HepG2 (cell line): Measurements from ENCODE around the gene TMCC1. TPM values are rescaled to one million over a fixed set of nuclear protein-coding genes. Genes with fewer than 3 reads are reported as not detected.

Experiments
- ATAC-seq: fragments of 200-7000 bp; cut with Tn5 transposase; 3 replicates; pipeline ENCODE4 v1.9.1; 2020; ENCODE audit warnings: mild to moderate bottlenecking, moderate library complexity
- BruUV-seq: library from RNA; stranded (reverse); fragments of 400-500 nt; replicated peaks from 2 replicates; lab custom pipeline; 2021; lab: Mats Ljungman, UMichigan
- CTCF ChIA-PET: fragments of 300-600 bp; formaldehyde crosslinking; extraction: SDS; loops from one replicate; lab custom pipeline; 2021; ENCODE audit warnings: low total read pairs, inconsistent platforms, low intra/inter-chr PET ratio; lab: Yijun Ruan, JAX
- POLR2A ChIA-PET: fragments of 350-600 bp; sonication (Branson Sonifier 250); formaldehyde crosslinking; loops from one replicate; lab custom pipeline; 2020; ENCODE audit warnings: antibody characterized with exemption, inconsistent platforms; lab: Yijun Ruan, JAX
- DNase-seq: peaks from one replicate; pipeline ENCODE4 v3.0.0-alpha.2; 2015; ENCODE audit warnings: low spot score
- FAIRE-seq: peaks from 3 replicates; lab custom pipeline; 2011; peaks lifted over from hg19 to GRCh38; lab: Jason Lieb, UNC
- H2AFZ ChIP-seq: one replicate; pipeline ENCODE4 v1.6.1; 2011; ENCODE audit warnings: low read length, inconsistent platforms
- H3K27ac ChIP-seq: fragments of 300-600 bp; 3 replicates; pipeline ENCODE4 v1.8.0; 2011; ENCODE audit warnings: mixed run types, mild to moderate bottlenecking, mixed read lengths, low read length, inconsistent platforms; ENCODE audit not compliant: insufficient read depth; ENCODE audit errors: extremely low read length
- H3K27me3 ChIP-seq, 2 experiments: fragments of 200-600 bp in 1 of 2; 2 replicates in 1 of 2; 3 replicates in 1 of 2; pipeline versions ENCODE4 v1.6.0 to v1.8.0; 2011; ENCODE audit warnings: low read length in 2 of 2, mild to moderate bottlenecking in 2 of 2, moderate library complexity in 2 of 2, inconsistent platforms in 1 of 2; ENCODE audit not compliant: insufficient read depth in 2 of 2, control insufficient read depth in 1 of 2
- H3K36me3 ChIP-seq, 2 experiments: fragments of 200-600 bp in 1 of 2; replicated peaks in 1 of 2; 2 replicates in 1 of 2; 3 replicates in 1 of 2; pipeline versions ENCODE4 v1.5.1 to v1.8.0; 2011; ENCODE audit warnings: low read length in 2 of 2, inconsistent platforms in 1 of 2; ENCODE audit not compliant: insufficient read depth in 2 of 2, control insufficient read depth in 1 of 2
- H3K4me1 ChIP-seq: 2 replicates; pipeline ENCODE4 v1.5.1; 2012; ENCODE audit warnings: low read length, inconsistent platforms; ENCODE audit not compliant: insufficient read depth
- H3K4me2 ChIP-seq: 2 replicates; pipeline ENCODE4 v1.6.0; 2011; ENCODE audit warnings: low read depth, low read length, inconsistent platforms
- H3K4me3 ChIP-seq, 3 experiments: fragments of 200-600 bp in 1 of 3; sonication (generic), shearing (Covaris generic) in 1 of 3; replicated peaks in 1 of 3; 2 replicates each; pipeline ENCODE4 v1.5.1; 2011 to 2016; ENCODE audit warnings: low read length in 3 of 3, inconsistent platforms in 2 of 3, low read depth in 2 of 3, mild to moderate bottlenecking in 2 of 3, control low read depth in 1 of 3, mixed read lengths in 1 of 3; ENCODE audit not compliant: insufficient read depth in 1 of 3
- H3K79me2 ChIP-seq: one replicate; pipeline ENCODE4 v1.6.1; 2011; ENCODE audit warnings: low read length, inconsistent platforms; ENCODE audit not compliant: insufficient read depth
- H3K9ac ChIP-seq: 2 replicates; pipeline ENCODE4 v1.6.0; 2011; ENCODE audit warnings: mild to moderate bottlenecking, low read depth, low read length, inconsistent platforms; ENCODE audit not compliant: insufficient read depth
- H3K9me3 ChIP-seq: 2 replicates; pipeline ENCODE4 v1.5.1; 2012; ENCODE audit warnings: mild to moderate bottlenecking, low read length
- H4K20me1 ChIP-seq: 2 replicates; pipeline ENCODE4 v1.6.0; 2011; ENCODE audit warnings: inconsistent platforms, mild to moderate bottlenecking, low read length, moderate library complexity; ENCODE audit not compliant: insufficient read depth
- KMT2B ChIP-seq: IDR thresholded peaks from 2 replicates; pipeline ENCODE4 v1.6.1; 2016; ENCODE audit warnings: missing genetic modification reagents, missing compliant biosample characterization
- MYC ChIP-seq: sonication (generic); formaldehyde crosslinking; IDR thresholded peaks from 2 replicates; pipeline ENCODE4 v1.9.0; 2021; ENCODE audit warnings: missing genetic modification reagents, borderline replicate concordance
- RXRA ChIP-seq: sonication (generic); formaldehyde crosslinking; IDR thresholded peaks from 2 replicates; pipeline ENCODE4 v1.5.1; 2020; ENCODE audit warnings: missing genetic modification reagents
- SIN3A ChIP-seq: IDR thresholded peaks from 2 replicates; pipeline ENCODE4 v1.6.1; 2011; ENCODE audit warnings: low read depth, mild to moderate bottlenecking, control low read depth, low read length, borderline replicate concordance
- TAF15 ChIP-seq: fragments of 200-400 bp; formaldehyde crosslinking; IDR thresholded peaks from one replicate; pipeline ENCODE4 v1.6.1; 2018; ENCODE audit warnings: mild to moderate bottlenecking, low read depth, low read length; ENCODE audit not compliant: poor library complexity, severe bottlenecking
- TEAD3 ChIP-seq: optimal IDR thresholded peaks from 2 replicates; pipeline ENCODE3; 2016; ENCODE audit warnings: borderline replicate concordance
- THRA ChIP-seq: sonication (generic); formaldehyde crosslinking; IDR thresholded peaks from 2 replicates; pipeline ENCODE4 v1.4.0; 2020; ENCODE audit warnings: missing genetic modification reagents, borderline replicate concordance
- ZFY ChIP-seq: sonication (generic); formaldehyde crosslinking; IDR thresholded peaks from 2 replicates; pipeline ENCODE4 v1.4.0; 2020; ENCODE audit warnings: missing genetic modification reagents
- ZNF264 ChIP-seq: sonication (generic); formaldehyde crosslinking; IDR thresholded peaks from 2 replicates; pipeline ENCODE4 v1.4.0; 2020; ENCODE audit warnings: missing genetic modification reagents
- ZNF468 ChIP-seq: sonication (generic); formaldehyde crosslinking; IDR thresholded peaks from 2 replicates; pipeline ENCODE4 v1.8.0; 2022; ENCODE audit warnings: mild to moderate bottlenecking, moderate library complexity, missing genetic modification reagents
- ZNF567 ChIP-seq: sonication (generic); formaldehyde crosslinking; IDR thresholded peaks from 2 replicates; pipeline ENCODE4 v1.8.1; 2023; ENCODE audit warnings: mild to moderate bottlenecking, missing genetic modification reagents, borderline replicate concordance
- ZNF660 ChIP-seq: sonication (generic); formaldehyde crosslinking; IDR thresholded peaks from 2 replicates; pipeline ENCODE4 v1.5.1; 2020; ENCODE audit warnings: mild to moderate bottlenecking, low read depth, missing genetic modification reagents, borderline replicate concordance
- WGBS: methylation state at CpG from one replicate; pipeline ENCODE4 v1.1.6; 2017; ENCODE audit warnings: low lambda C conversion rate; 5-methylcytosine and 5-hydroxymethylcytosine counted together
- in situ Hi-C: cut with HindIII; loops from 2 replicates; pipeline ENCODE4 v1.10.0; 2017; ENCODE audit warnings: low pct_unique_long_range_greater_than_20kb; ENCODE audit not compliant: extremely low pct_ligation_motif_present
- intact Hi-C: fragments of 100-400 bp; cut with micrococcal nuclease; formaldehyde crosslinking; loops from one replicate; pipeline ENCODE4 v1.10.0; 2022; ENCODE audit not compliant: unreplicated experiment
- polyA plus RNA-seq, 8 experiments: library from polyadenylated mRNA; depleted of rRNA in 3 of 8; stranded (reverse) in 7 of 8; unstranded in 1 of 8; fragments of >200 nt; fragmentation: Illumina TruSeq in 4 of 8; extraction: Trizol in 4 of 8; gene quantifications; 2 replicates each; pipeline versions ENCODE4 v1.2.1 to v1.2.3, GENCODE V29; 2011 to 2016; ENCODE audit warnings: low read depth in 4 of 8, missing spikeins in 1 of 8, mixed read lengths in 1 of 8; ENCODE audit not compliant: insufficient read depth in 1 of 8
- total RNA-seq, 5 experiments: library from RNA; depleted of rRNA; stranded (reverse); fragments of >200 nt; fragmentation: Illumina TruSeq; extraction: Trizol; gene quantifications; 2 replicates each; pipeline ENCODE4 v1.2.3, GENCODE V29; 2016; ENCODE audit warnings: low read depth in 1 of 5
- TF ChIP-seq, protein P1 (sequence below): sonication (generic); formaldehyde crosslinking; IDR thresholded peaks from 2 replicates; pipeline ENCODE4 v1.5.0; 2020; ENCODE audit warnings: missing genetic modification reagents, mild to moderate bottlenecking, borderline replicate concordance
- TF ChIP-seq, protein P2 (sequence below), 2 experiments: IDR thresholded peaks; 2 replicates each; pipeline ENCODE4 v1.6.1; 2011 to 2012; ENCODE audit warnings: low read length in 2 of 2, borderline replicate concordance in 1 of 2, low read depth in 1 of 2, mild to moderate bottlenecking in 1 of 2, moderate library complexity in 1 of 2
- TF ChIP-seq, protein P3 (sequence below): sonication (generic); formaldehyde crosslinking; IDR thresholded peaks from 2 replicates; pipeline ENCODE4 v1.9.0; 2021; ENCODE audit warnings: missing genetic modification reagents, borderline replicate concordance

TMCC1 gene
- total and polyA plus RNA-seq, 2 of the 13 experiments (the other 11 are each of a cell fraction or from before 2014, with no cell fraction given) = 12.1 to 264 TPM

DNA sequence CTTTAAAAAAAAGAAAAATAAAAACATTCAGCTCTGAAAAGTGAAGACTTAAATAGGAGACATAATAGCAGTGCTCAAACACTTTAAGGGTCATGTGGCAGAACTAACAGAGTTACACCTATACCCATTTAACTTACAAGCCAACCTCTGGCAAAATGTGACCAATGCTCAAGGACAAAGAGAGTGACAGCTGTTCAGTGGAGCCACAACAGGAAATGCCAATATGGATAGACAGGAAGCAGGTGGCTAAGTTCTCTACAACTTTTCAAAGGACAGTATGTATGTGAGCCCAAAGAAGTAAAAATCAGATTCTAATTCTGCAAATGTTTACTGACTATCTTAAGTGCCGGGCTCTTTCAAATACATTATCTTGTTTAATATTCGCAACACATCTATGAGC lies 3.4 kb downstream of the TMCC1 start (continued):
- TF ChIP-seq MYC (no peak), RXRA (no peak), ZFY (CRISPR knock-in tag) (no peak), THRA (CRISPR knock-in tag) (no peak), SIN3A (no peak)
- TF ChIP-seq, protein P1, sequence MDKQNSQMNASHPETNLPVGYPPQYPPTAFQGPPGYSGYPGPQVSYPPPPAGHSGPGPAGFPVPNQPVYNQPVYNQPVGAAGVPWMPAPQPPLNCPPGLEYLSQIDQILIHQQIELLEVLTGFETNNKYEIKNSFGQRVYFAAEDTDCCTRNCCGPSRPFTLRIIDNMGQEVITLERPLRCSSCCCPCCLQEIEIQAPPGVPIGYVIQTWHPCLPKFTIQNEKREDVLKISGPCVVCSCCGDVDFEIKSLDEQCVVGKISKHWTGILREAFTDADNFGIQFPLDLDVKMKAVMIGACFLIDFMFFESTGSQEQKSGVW (CRISPR knock-in tag) = no peak

- Histone ChIP-seq H3K4me1 (peaks cover 40% of the 10 kb centered on the region), H3K4me3 (no peak overlapping the region), H4K20me1 (no peaks in the 10 kb centered on the region), H3K36me3 (no peaks in the 10 kb centered on the region), H3K9me3 (no peaks in the 10 kb centered on the region), H3K27ac (no peak overlapping the region), H2AFZ (no peak overlapping the region), H3K9ac (no peak overlapping the region), H3K79me2 (peaks cover 40% of the 10 kb centered on the region), H3K27me3 (no peaks in the 10 kb centered on the region; a peak in 1 of 5 replicates), H3K4me2 (peak overlapping the region; percentile 24; the same call in 1 of the 2 replicates)
- DNase-seq (no peak), FAIRE-seq (no peak), ATAC-seq (no peak)
- WGBS = 83% methylated on average over 5 of the region's 5 CpGs
- no TSS peak for BruUV-seq
- ChIA-PET CTCF (no interaction called here), POLR2A (no interaction called here)
- intact Hi-C loops = no loop called here
- in situ Hi-C loops = no loop called here
- TF ChIP-seq ZNF468 (CRISPR knock-in tag) (no peak), TEAD3 (CRISPR knock-in tag) (no peak), ZNF264 (CRISPR knock-in tag) (no peak), KMT2B (CRISPR knock-in tag) (no peak), ZNF660 (CRISPR knock-in tag) (no peak), TAF15 (no peak), ZNF567 (CRISPR knock-in tag) (no peak)
- TF ChIP-seq, protein P2, sequence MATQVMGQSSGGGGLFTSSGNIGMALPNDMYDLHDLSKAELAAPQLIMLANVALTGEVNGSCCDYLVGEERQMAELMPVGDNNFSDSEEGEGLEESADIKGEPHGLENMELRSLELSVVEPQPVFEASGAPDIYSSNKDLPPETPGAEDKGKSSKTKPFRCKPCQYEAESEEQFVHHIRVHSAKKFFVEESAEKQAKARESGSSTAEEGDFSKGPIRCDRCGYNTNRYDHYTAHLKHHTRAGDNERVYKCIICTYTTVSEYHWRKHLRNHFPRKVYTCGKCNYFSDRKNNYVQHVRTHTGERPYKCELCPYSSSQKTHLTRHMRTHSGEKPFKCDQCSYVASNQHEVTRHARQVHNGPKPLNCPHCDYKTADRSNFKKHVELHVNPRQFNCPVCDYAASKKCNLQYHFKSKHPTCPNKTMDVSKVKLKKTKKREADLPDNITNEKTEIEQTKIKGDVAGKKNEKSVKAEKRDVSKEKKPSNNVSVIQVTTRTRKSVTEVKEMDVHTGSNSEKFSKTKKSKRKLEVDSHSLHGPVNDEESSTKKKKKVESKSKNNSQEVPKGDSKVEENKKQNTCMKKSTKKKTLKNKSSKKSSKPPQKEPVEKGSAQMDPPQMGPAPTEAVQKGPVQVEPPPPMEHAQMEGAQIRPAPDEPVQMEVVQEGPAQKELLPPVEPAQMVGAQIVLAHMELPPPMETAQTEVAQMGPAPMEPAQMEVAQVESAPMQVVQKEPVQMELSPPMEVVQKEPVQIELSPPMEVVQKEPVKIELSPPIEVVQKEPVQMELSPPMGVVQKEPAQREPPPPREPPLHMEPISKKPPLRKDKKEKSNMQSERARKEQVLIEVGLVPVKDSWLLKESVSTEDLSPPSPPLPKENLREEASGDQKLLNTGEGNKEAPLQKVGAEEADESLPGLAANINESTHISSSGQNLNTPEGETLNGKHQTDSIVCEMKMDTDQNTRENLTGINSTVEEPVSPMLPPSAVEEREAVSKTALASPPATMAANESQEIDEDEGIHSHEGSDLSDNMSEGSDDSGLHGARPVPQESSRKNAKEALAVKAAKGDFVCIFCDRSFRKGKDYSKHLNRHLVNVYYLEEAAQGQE (IDR thresholded peaks at IDR 0.05; ENCODE audit: borderline replicate concordance in 1 of 2, low read depth in 1 of 2, low read length in 2 of 2) = no peak
- TF ChIP-seq, protein P3, sequence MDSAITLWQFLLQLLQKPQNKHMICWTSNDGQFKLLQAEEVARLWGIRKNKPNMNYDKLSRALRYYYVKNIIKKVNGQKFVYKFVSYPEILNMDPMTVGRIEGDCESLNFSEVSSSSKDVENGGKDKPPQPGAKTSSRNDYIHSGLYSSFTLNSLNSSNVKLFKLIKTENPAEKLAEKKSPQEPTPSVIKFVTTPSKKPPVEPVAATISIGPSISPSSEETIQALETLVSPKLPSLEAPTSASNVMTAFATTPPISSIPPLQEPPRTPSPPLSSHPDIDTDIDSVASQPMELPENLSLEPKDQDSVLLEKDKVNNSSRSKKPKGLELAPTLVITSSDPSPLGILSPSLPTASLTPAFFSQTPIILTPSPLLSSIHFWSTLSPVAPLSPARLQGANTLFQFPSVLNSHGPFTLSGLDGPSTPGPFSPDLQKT = no peak
Measured at GRCh38 chr3:129888771-129889170, 4.7 kb downstream of the TMCC1 start.
